Natural killer cell (primary cell): ENCODE results near the gene CTBP1. TPM values are rescaled to one million over a fixed set of nuclear protein-coding genes. Genes with fewer than 3 reads are reported as not detected.

Source experiments
- ATAC-seq, 3 donors: fragments of 150-1000 bp in 2 of 3; fragments of 200-7000 bp in 1 of 3; cut with Tn5 transposase; 1 replicate in 1 of 3; 2 replicates in 2 of 3; pipeline ENCODE4 v1.10.0; 2021; ENCODE audit warnings: mild to moderate bottlenecking in 2 of 3, moderate library complexity in 2 of 3
- DNase-seq, 2 donors: peaks; one replicate each; pipeline versions ENCODE4 v3.0.0 to v3.0.0-alpha.2; 2013 to 2021; ENCODE audit warnings: mixed read lengths in 1 of 2
- H3K27ac ChIP-seq: one replicate; pipeline ENCODE4 v1.5.1; 2013; ENCODE audit warnings: mild to moderate bottlenecking, low read length
- H3K27me3 ChIP-seq: one replicate; pipeline ENCODE4 v1.6.1; 2013; ENCODE audit warnings: low read length; ENCODE audit not compliant: control insufficient read depth, insufficient read depth
- H3K36me3 ChIP-seq: one replicate; pipeline ENCODE4 v1.6.1; 2013; ENCODE audit warnings: low read length; ENCODE audit not compliant: control insufficient read depth, insufficient read depth
- H3K4me1 ChIP-seq: one replicate; pipeline ENCODE4 v1.6.1; 2013; ENCODE audit warnings: low read length; ENCODE audit not compliant: control insufficient read depth, insufficient read depth
- H3K4me3 ChIP-seq: one replicate; pipeline ENCODE4 v1.5.1; 2013; ENCODE audit warnings: low read length
- H3K9me3 ChIP-seq: one replicate; pipeline ENCODE4 v1.6.1; 2013; ENCODE audit warnings: low read length; ENCODE audit not compliant: control insufficient read depth, insufficient read depth
- H3K27ac Mint-ChIP-seq, 2 donors: one replicate each; pipeline ENCODE4 v1.8.0; 2022; ENCODE audit warnings: mild to moderate bottlenecking in 2 of 2, mixed read lengths in 2 of 2, moderate library complexity in 1 of 2
- H3K27me3 Mint-ChIP-seq, 2 donors: one replicate each; pipeline ENCODE4 v1.8.0; 2022; ENCODE audit warnings: low read depth in 2 of 2, mixed read lengths in 2 of 2
- H3K36me3 Mint-ChIP-seq: one replicate; pipeline ENCODE4 v1.8.0; 2022; ENCODE audit warnings: mixed read lengths
- H3K4me1 Mint-ChIP-seq, 2 donors: one replicate each; pipeline ENCODE4 v1.8.0; 2022; ENCODE audit warnings: mixed read lengths in 2 of 2
- H3K4me3 Mint-ChIP-seq: one replicate; pipeline ENCODE4 v1.8.0; 2022; ENCODE audit warnings: mild to moderate bottlenecking, moderate library complexity, mixed read lengths
- H3K9me3 Mint-ChIP-seq, 2 donors: one replicate each; pipeline ENCODE4 v1.8.0; 2022; ENCODE audit warnings: mixed read lengths in 2 of 2
- CTCF ChIP-seq: fragments of 200-600 bp; IDR thresholded peaks from one replicate; pipeline ENCODE4 v1.8.0; 2022; ENCODE audit warnings: antibody characterized with exemption
- WGBS: methylation state at CpG from one replicate; pipeline ENCODE4 v1.1.7; 2013; ENCODE audit warnings: missing lambda C conversion rate; ENCODE audit not compliant: insufficient coverage; 5-methylcytosine and 5-hydroxymethylcytosine counted together
- intact Hi-C: fragments of 100-400 bp; cut with micrococcal nuclease; formaldehyde crosslinking; loops from one replicate; pipeline ENCODE4 v1.14.2; 2022
- total RNA-seq, 4 donors: library from RNA; stranded (reverse); fragments of 120-200 nt in 1 of 4; gene quantifications; one replicate each; pipeline versions ENCODE4 v1.2.3 to v1.2.4, GENCODE V29; 2013 to 2022

Gene CTBP1
- total RNA-seq, 3 donors from 2014 or later (not counting 1 experiment from before 2014, with no cell fraction given): 384 to 388 (median 388) TPM

DNA sequence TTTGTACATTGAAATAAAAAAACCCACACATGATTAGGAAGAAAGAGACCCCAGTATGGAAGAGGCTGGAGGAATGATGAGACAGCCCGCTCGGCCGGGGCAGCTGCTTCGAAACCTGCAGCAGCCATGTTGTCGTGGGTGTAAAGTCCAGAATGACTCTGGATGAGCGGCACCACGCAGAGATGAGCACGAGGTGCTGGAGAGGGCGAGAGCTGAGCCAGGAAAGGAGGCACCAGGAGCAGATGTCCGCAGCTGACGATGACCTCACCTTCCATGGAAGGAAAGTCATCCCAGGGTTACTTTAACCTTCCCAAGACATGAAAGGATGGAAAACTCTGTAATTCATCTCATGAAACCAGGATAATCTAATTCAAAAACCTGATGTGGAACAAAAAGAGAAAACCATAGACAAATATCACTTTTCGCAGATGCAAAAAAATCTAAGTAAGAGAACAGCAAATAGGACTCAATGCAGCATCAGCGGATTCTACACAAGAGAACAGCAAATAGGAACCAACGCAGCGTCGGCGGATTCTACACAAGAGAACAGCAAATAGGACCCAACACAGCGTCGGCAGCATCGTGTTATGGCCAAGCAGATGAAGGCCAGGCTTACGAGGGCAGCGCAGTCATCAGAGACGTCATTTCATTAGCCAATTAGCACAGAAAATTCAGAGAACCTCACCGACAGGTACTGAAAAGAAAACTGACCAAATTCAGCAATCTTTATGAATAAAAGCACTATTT is 50.7 kb downstream of the CTBP1 start:
- ATAC-seq (no peak), DNase-seq (no peak)
- H3K36me3 ChIP-seq: peaks cover 28% of the 10 kb centered on the region
- intact Hi-C loops: no loop called here
- Mint-ChIP-seq H3K9me3 (no peaks in the 10 kb centered on the region), H3K36me3 (peaks cover 9% of the 10 kb centered on the region), H3K27me3 (no peaks in the 10 kb centered on the region), H3K27ac (peak overlapping the region; percentile 79 to 100), H3K4me1 (peaks cover 57 to 62% of the 10 kb centered on the region in 2 donors), H3K4me3 (peak overlapping the region; percentile 77)
- H3K9me3 ChIP-seq: no peaks in the 10 kb centered on the region
- TF ChIP-seq CTCF: no peak
- H3K27me3 ChIP-seq: no peaks in the 10 kb centered on the region
- no peak overlapping the region for H3K27ac ChIP-seq
- WGBS: 88% methylated on average over 24 of the region's 24 CpGs
- peaks cover 89% of the 10 kb centered on the region for H3K4me1 ChIP-seq
- H3K4me3 ChIP-seq: no peak overlapping the region

DNA sequence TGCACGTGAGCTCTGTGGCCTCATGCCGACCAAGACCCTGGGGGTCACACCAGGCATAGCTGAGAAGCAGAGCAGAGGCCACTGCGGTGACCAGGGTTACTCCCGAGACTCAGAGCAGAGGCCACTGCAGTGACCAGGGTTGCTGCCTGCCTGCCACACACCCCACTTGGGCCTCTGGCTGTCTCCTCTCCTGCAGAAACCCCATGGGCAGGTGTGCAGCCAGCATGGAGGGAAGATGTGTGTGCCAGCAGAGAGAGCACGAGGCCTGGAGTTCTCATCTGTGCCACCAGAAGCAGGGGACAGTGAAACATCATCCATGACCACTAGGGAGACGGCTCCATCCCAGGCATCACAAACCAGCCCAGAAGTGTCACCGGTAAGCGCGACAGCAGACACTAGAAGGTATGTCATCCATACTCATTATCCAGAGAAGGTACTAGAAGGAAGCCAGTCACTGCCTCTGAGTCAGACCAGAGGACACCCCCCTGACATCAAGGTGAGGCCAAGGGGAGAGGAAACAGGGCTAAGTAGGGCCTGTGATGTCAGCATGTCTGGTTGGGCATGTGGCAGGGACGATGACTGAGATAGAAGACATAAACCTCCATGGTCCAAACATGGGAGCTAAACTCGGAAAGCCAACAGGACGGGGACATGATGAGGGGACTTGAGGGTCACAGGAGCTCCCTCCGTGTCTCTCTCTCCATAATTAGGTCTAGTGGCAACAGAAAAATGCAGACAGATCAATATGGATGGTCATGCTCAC is 52.3 kb downstream of the CTBP1 start:
- DNase-seq (peak in 1 of 2 donors; percentile 2), ATAC-seq (no peak)
- H3K27ac Mint-ChIP-seq: peak overlapping the region; percentile 79 to 100
- 92% methylated on average over 13 of the region's 13 CpGs for WGBS
- peaks cover 28% of the 10 kb centered on the region for H3K36me3 ChIP-seq
- peaks cover 9% of the 10 kb centered on the region for H3K36me3 Mint-ChIP-seq
- TF ChIP-seq CTCF: no peak
- peak overlapping the region; percentile 25 for H3K4me3 Mint-ChIP-seq
- no peak overlapping the region for H3K27ac ChIP-seq
- no peaks in the 10 kb centered on the region for H3K9me3 ChIP-seq
- H3K27me3 Mint-ChIP-seq: no peaks in the 10 kb centered on the region
- no peaks in the 10 kb centered on the region for H3K9me3 Mint-ChIP-seq
- intact Hi-C loops: no loop called here
- no peaks in the 10 kb centered on the region for H3K27me3 ChIP-seq
- peaks cover 43 to 57% of the 10 kb centered on the region in 2 donors for H3K4me1 Mint-ChIP-seq
- H3K4me3 ChIP-seq: no peak overlapping the region
- peaks cover 82% of the 10 kb centered on the region for H3K4me1 ChIP-seq

DNA sequence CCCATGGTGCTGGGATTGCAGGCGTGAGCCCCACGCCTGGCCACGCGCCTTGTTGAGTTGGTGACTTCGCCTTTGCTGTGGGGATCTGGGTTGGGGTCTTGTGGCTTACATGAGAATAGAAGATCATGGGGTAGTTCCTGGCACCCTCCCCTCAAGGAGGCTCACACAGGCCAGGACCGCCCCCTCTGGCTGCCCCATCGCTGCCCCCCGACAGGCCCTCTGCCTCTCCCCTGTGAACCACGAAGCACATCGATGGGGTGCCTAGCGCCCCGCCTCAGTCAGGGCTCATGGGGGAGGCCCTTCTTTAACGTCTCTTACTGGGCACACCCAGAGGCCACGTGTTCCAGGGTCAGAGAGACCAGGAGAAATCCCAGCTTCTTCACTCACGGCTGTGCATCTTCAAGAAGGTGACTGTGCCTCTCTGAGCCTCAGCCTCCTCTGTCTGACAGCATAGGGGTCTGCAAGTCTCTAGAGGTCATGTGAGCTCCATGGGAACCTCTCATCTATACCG is 53.0 kb downstream of the CTBP1 start:
- DNase-seq (peak; percentile 2 to 11), ATAC-seq (no peak)
- Mint-ChIP-seq H3K9me3 (no peaks in the 10 kb centered on the region), H3K4me1 (peaks cover 42 to 57% of the 10 kb centered on the region in 2 donors), H3K27ac (peak overlapping the region; percentile 79 to 100), H3K4me3 (no peak overlapping the region), H3K36me3 (peaks cover 9% of the 10 kb centered on the region), H3K27me3 (no peaks in the 10 kb centered on the region)
- Histone ChIP-seq H3K36me3 (peaks cover 28% of the 10 kb centered on the region), H3K27me3 (no peaks in the 10 kb centered on the region), H3K9me3 (no peaks in the 10 kb centered on the region), H3K4me3 (no peak overlapping the region), H3K27ac (no peak overlapping the region), H3K4me1 (peaks cover 75% of the 10 kb centered on the region)
- 84% methylated on average over 16 of the region's 16 CpGs for WGBS
- intact Hi-C loops: no loop called here
- no peak for TF ChIP-seq CTCF
